Psoas muscle (tissue), 8 donors: ENCODE data around the gene SIGLEC6. TPM values are rescaled to one million over a fixed set of nuclear protein-coding genes. Genes with fewer than 3 reads are reported as not detected.

Experiments
- ATAC-seq, 4 donors: fragments of 200-7000 bp; cut with Tn5 transposase; one replicate each; pipeline ENCODE4 v1.9.1; 2020; ENCODE audit warnings: moderate library complexity in 3 of 4, mild to moderate bottlenecking in 2 of 4
- DNase-seq, 2 donors: peaks; one replicate each; pipeline ENCODE4 v3.0.0-alpha.2; 2020
- H3K27ac ChIP-seq: fragments of 200-600 bp; one replicate; pipeline ENCODE4 v1.8.0; 2022
- H3K27me3 ChIP-seq, 3 donors: fragments of 200-600 bp in 1 of 3; one replicate each; pipeline versions ENCODE4 v1.6.1 to v1.8.0; 2013 to 2022; ENCODE audit warnings: low read length in 2 of 3, mild to moderate bottlenecking in 2 of 3, moderate library complexity in 1 of 3; ENCODE audit not compliant: insufficient read depth in 3 of 3
- H3K36me3 ChIP-seq, 2 donors: fragments of 200-600 bp in 1 of 2; one replicate each; pipeline versions ENCODE4 v1.6.1 to v1.8.0; 2013 to 2022; ENCODE audit warnings: low read depth in 1 of 2, mild to moderate bottlenecking in 1 of 2, moderate library complexity in 1 of 2; ENCODE audit not compliant: insufficient read depth in 1 of 2
- H3K4me1 ChIP-seq: fragments of 200-600 bp; one replicate; pipeline ENCODE4 v1.8.0; 2022
- H3K4me3 ChIP-seq: fragments of 200-600 bp; one replicate; pipeline ENCODE4 v1.8.0; 2022; ENCODE audit warnings: mild to moderate bottlenecking
- H3K9me3 ChIP-seq: fragments of 200-600 bp; one replicate; pipeline ENCODE4 v1.8.0; 2022
- WGBS, 3 donors: extraction: QIAGEN DNeasy Blood & Tissue Kit; methylation state at CpG; one replicate each; pipeline versions ENCODE4 v1.1.6 to v1.1.7; 2013; 5-methylcytosine and 5-hydroxymethylcytosine counted together
- intact Hi-C, 2 donors: fragments of 100-400 bp; cut with DNase I; formaldehyde crosslinking; loops; one replicate each; pipeline versions ENCODE4 v1.11.0 to v1.14.2; 2022
- polyA plus RNA-seq, 3 donors: library from polyadenylated mRNA; stranded (reverse); fragments of 200-250 nt; gene quantifications; one replicate each; pipeline ENCODE4 v1.2.3, GENCODE V29; 2013
- total RNA-seq, 4 donors: library from RNA; stranded (reverse); fragmentation: NEBNext Ultra II Directional in 2 of 4; extraction: Animal tissue kit (Norgen Biotek cat#: 25700) in 2 of 4; gene quantifications; one replicate each; pipeline versions ENCODE4 v1.2.1 to v1.2.4, GENCODE V29; 2021 to 2023
- TF ChIP-seq, protein P1 (sequence below): fragments of 200-600 bp; IDR thresholded peaks from one replicate; pipeline ENCODE4 v1.8.0; 2022; ENCODE audit warnings: antibody characterized with exemption
- donor health status: healthy with polysubstance abuse.
- donor health status: DM: no; HTN: no; CAD: no; lungs with moderate emphysema.
- donor health status: Bipolar disorder and iron deficiency.
- donor health status: healthy.
- donor health status: DM: yes; HTN: yes; CAD: no.
- donor health status: DM: no; HTN: no; CAD: no.
- donor health status: DM: no; HTN: no; CAD: no.
- donor health status: DM: yes; HTN: yes; CAD: no.

The SIGLEC6 gene
- total and polyA plus RNA-seq, 7 donors = 0.03 to 0.40 (median 0.22) TPM; not detected in 2

DNA sequence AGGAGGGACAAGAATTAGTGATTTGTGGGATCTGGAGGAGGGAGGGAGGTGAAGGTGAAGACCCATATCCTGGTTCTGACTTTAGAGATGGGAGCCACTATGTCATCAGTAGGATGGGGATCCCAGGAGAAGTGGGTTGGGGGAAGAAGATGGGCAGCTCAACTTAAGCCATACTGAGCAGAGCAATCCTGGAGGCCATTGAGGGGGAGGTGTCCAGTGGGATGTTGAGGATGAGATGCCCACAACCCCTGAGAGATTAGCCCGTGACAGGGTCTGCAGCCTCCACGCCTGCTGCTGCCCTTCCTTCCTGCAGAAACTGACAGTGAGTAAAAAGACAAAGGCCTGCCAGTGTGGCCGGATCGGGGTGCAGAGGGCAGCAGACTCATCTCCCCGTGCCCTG lies 11.2 kb upstream of the SIGLEC6 start:
- intact Hi-C loops = no loop called here
- peaks cover 0 to 21% (median under 1%) of the 10 kb centered on the region in 3 donors for H3K27me3 ChIP-seq
- TF ChIP-seq, protein P1, sequence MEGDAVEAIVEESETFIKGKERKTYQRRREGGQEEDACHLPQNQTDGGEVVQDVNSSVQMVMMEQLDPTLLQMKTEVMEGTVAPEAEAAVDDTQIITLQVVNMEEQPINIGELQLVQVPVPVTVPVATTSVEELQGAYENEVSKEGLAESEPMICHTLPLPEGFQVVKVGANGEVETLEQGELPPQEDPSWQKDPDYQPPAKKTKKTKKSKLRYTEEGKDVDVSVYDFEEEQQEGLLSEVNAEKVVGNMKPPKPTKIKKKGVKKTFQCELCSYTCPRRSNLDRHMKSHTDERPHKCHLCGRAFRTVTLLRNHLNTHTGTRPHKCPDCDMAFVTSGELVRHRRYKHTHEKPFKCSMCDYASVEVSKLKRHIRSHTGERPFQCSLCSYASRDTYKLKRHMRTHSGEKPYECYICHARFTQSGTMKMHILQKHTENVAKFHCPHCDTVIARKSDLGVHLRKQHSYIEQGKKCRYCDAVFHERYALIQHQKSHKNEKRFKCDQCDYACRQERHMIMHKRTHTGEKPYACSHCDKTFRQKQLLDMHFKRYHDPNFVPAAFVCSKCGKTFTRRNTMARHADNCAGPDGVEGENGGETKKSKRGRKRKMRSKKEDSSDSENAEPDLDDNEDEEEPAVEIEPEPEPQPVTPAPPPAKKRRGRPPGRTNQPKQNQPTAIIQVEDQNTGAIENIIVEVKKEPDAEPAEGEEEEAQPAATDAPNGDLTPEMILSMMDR = no peak
- no peak for ATAC-seq
- H3K9me3 ChIP-seq = no peaks in the 10 kb centered on the region
- DNase-seq = no peak
- no peak overlapping the region for H3K4me3 ChIP-seq
- 55 to 74% (median 69%) methylated on average over 5 of the region's 5 CpGs for WGBS, 3 donors
- no peak overlapping the region for H3K27ac ChIP-seq
- no peaks in the 10 kb centered on the region for H3K36me3 ChIP-seq
- H3K4me1 ChIP-seq = no peaks in the 10 kb centered on the region

DNA sequence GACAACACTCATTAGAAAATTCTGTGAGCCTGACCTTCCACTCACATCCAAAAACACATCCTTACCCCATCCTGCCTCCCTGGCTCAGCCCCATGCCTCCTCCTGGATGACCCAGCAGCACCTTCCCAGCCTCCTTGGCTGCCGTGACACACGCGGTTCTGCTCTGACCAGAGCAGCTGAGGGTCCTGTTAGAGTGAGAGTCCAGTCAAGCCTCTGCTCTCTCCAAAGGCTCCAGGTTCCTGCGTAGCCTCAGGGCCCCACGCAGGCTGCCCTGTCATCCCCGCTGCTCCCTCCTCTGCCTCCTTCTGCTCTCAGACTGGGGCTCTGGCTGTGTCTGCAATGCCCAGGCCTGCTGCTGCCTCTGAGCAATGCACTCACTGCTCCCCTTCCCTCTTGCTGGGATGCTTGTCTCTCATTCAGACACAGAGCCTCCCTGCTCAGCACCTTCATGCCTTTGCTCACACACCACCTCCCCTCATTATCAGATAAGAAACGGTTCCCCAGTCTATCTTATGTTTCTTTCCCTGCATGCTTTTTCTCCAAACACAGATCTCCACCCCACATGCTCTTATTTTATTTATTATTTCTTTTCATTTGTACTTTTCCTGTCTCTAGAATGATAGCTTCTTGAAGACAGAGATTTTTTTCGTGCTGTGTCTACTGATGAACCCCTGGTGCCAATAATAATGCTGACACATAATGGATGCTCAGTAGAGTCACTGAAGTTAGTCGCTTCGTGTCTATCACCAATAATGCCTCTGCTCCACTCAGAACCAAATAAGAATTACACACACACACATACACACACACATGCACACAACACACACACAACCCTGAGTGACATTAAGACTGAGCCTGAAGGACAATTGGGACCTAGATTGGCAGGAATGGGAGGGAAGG lies 10.2 kb upstream of the SIGLEC6 start:
- intact Hi-C loops = no loop called here
- H3K9me3 ChIP-seq = no peaks in the 10 kb centered on the region
- WGBS, 3 donors = 52 to 56% (median 56%) methylated on average over 10 of the region's 10 CpGs
- no peak overlapping the region for H3K27ac ChIP-seq
- H3K36me3 ChIP-seq = no peaks in the 10 kb centered on the region
- H3K4me3 ChIP-seq = no peak overlapping the region
- no peaks in the 10 kb centered on the region for H3K4me1 ChIP-seq
- no peak for ATAC-seq
- DNase-seq = no peak
- TF ChIP-seq, protein P1 = no peak
- peaks cover 0 to 27% (median 0%) of the 10 kb centered on the region in 3 donors for H3K27me3 ChIP-seq

DNA sequence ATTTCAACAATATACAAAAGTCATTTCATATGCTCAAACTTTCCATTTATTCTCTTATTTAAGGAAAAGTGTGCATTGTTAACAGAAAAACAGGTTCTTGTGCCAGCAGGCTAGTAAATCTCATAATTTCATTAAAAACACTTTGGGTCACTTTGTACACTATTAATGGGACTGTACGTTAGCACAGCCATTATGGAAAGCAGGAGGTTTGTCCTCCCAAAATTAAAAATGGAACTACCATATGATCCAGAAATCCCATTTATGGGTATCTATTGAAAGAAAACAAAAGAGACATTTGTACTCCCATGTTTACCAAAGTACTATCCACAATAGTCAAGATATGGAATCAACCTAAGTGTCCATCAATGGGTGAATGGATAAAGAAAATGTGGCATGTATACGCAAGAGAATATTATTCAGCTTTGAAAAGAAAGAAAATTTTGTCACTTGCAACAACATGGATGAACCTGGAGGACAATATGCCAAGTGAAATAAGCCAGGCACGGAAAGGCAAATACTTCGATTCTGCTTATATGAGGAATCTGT lies 8.4 kb upstream of the SIGLEC6 start:
- intact Hi-C loops = no loop called here
- TF ChIP-seq, protein P1 = no peak
- H3K9me3 ChIP-seq = no peaks in the 10 kb centered on the region
- H3K4me3 ChIP-seq = no peak overlapping the region
- peaks cover 0 to 25% (median 0%) of the 10 kb centered on the region in 3 donors for H3K27me3 ChIP-seq
- H3K36me3 ChIP-seq = no peaks in the 10 kb centered on the region
- 78 to 85% (median 84%) methylated on average over 4 of the region's 4 CpGs for WGBS, 3 donors
- ATAC-seq (no peak), DNase-seq (no peak)
- no peak overlapping the region for H3K27ac ChIP-seq
- H3K4me1 ChIP-seq = no peaks in the 10 kb centered on the region

DNA sequence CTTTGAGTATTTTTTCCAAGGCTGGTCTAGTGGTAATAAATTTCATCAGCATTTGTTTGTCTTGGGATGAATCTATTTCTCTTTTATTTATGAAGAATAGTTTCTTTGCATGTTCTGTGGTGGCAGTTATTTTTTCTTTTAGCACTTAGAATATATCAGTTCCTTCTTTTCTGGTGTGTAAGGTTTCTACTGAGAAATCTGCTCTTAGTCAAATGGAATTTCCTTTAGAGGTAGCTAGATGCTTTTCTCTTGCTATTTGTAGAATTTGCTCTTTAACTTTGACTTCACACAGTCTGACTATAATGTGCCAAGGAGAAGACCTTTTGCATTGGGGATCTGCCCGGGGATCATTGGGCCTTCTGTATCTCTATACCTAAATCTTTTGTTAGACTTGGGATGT lies 4.1 kb upstream of the SIGLEC6 start:
- intact Hi-C loops = no loop called here

More for the DNA sequence above, 4.1 kb upstream of the SIGLEC6 start:
- ATAC-seq (no peak), DNase-seq (no peak)
- Histone ChIP-seq H3K4me3 (no peak overlapping the region), H3K4me1 (no peaks in the 10 kb centered on the region), H3K36me3 (no peaks in the 10 kb centered on the region), H3K27me3 (peaks cover 0 to 15% (median 0%) of the 10 kb centered on the region in 3 donors), H3K27ac (no peak overlapping the region), H3K9me3 (no peaks in the 10 kb centered on the region)
- TF ChIP-seq, protein P1 = no peak
- 72 to 90% (median 85%) methylated on average over 1 of the region's 1 CpG for WGBS, 3 donors
